ENCODE measurements around the gene SBNO2. TPM values are rescaled to one million over a fixed set of nuclear protein-coding genes. Genes with fewer than 3 reads are reported as not detected.
A peak's percentile ranks its signal among the peaks of the same experiment; 100 is the strongest.

The SBNO2 gene
- total and polyA plus RNA-seq, 9 of the 15 experiments (the other 6 are each of a cell fraction or from before 2014, with no cell fraction given): 0.01 to 46.2 (median 6.7) TPM

- TF ChIP-seq ILK (tag; IDR thresholded peaks at IDR 0.05; ENCODE audit: borderline replicate concordance, low read depth): no peak
- peak; percentile 65 for TF ChIP-seq ZFP36 (IDR thresholded peaks at IDR 0.05; ENCODE audit: low read depth, low read length, partially characterized antibody)
- peak; percentile 78 for TF ChIP-seq RBM25 (IDR thresholded peaks at IDR 0.05; ENCODE audit: low read depth, low read length, severe bottlenecking)
- TF ChIP-seq, protein P1, sequence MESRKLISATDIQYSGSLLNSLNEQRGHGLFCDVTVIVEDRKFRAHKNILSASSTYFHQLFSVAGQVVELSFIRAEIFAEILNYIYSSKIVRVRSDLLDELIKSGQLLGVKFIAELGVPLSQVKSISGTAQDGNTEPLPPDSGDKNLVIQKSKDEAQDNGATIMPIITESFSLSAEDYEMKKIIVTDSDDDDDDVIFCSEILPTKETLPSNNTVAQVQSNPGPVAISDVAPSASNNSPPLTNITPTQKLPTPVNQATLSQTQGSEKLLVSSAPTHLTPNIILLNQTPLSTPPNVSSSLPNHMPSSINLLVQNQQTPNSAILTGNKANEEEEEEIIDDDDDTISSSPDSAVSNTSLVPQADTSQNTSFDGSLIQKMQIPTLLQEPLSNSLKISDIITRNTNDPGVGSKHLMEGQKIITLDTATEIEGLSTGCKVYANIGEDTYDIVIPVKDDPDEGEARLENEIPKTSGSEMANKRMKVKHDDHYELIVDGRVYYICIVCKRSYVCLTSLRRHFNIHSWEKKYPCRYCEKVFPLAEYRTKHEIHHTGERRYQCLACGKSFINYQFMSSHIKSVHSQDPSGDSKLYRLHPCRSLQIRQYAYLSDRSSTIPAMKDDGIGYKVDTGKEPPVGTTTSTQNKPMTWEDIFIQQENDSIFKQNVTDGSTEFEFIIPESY (CRISPR knock-in tag; IDR thresholded peaks at IDR 0.05): peak; percentile 74
- TF ChIP-seq HOXB6 (CRISPR knock-in tag; IDR thresholded peaks at IDR 0.05; ENCODE audit: borderline replicate concordance): no peak
- TF ChIP-seq, protein P2, sequence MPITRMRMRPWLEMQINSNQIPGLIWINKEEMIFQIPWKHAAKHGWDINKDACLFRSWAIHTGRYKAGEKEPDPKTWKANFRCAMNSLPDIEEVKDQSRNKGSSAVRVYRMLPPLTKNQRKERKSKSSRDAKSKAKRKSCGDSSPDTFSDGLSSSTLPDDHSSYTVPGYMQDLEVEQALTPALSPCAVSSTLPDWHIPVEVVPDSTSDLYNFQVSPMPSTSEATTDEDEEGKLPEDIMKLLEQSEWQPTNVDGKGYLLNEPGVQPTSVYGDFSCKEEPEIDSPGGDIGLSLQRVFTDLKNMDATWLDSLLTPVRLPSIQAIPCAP (CRISPR knock-in tag; IDR thresholded peaks at IDR 0.05; ENCODE audit: borderline replicate concordance): no peak
- no peak for TF ChIP-seq CHAMP1 (IDR thresholded peaks at IDR 0.05)
- TF ChIP-seq ZNF511 (CRISPR knock-in tag; IDR thresholded peaks at IDR 0.05): no peak
- TF ChIP-seq NR2F6 (CRISPR knock-in tag; IDR thresholded peaks at IDR 0.05): no peak
- TF ChIP-seq BCOR (IDR thresholded peaks at IDR 0.05): peak; percentile 89
- no peak for TF ChIP-seq RBM22 (IDR thresholded peaks at IDR 0.05; ENCODE audit: low read depth, low read length, poor library complexity, severe bottlenecking)
- TF ChIP-seq XRCC4 (IDR thresholded peaks at IDR 0.05; ENCODE audit: extremely low read depth, insufficient read depth, insufficient read length): no peak
- no peak for TF ChIP-seq ELF4 (CRISPR knock-in tag; IDR thresholded peaks at IDR 0.05)
- TF ChIP-seq RBM34 (IDR thresholded peaks at IDR 0.05; ENCODE audit: borderline replicate concordance, insufficient read depth, low read length): no peak
- TF ChIP-seq HNRNPH1 (optimal IDR thresholded peaks at IDR 0.05; ENCODE audit: low read depth, low read length): no peak
Observed at GRCh38 chr19:1069009-1069779, 104.9 kb downstream of the SBNO2 start (continued).
